ENCODE results near the gene NPL.

NPL gene

DNA sequence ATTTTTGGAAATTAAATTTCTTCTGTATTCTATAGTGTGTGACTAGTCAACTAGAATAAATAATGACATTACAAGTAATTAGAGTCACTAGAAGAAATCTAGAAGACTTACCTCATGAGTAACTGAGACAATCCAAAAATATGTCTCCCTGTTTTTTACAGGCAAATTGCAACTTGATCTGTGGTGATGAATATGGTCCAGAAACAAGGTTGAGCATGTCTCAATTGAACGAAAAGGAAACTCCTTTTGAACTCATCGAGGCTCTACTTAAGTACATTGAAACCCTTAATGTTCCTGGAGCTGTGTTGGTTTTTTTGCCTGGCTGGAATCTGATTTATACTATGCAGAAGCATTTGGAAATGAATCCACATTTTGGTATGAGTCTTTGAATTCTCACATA is 86.3 kb downstream of the NPL start:
- DNase-seq = no peak

DNA sequence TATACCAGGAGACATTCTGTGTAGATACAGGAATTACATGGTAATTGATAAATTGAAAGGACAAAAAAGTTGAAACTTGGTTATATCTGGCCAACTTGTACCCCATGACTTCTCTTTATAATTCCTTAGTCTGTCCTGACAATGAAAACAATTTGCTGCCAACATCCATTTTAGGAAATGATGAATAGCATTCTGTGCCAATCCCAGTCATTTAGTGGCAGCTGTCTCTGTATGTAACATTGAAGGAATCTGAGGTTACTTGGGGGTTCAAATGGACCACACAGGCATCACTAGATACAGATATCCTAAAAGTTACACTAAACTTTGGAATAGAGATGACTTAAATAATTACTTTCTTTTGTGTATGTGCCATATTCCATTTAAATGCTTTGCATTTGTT is 87.8 kb downstream of the NPL start:
- no peak for DNase-seq

DNA sequence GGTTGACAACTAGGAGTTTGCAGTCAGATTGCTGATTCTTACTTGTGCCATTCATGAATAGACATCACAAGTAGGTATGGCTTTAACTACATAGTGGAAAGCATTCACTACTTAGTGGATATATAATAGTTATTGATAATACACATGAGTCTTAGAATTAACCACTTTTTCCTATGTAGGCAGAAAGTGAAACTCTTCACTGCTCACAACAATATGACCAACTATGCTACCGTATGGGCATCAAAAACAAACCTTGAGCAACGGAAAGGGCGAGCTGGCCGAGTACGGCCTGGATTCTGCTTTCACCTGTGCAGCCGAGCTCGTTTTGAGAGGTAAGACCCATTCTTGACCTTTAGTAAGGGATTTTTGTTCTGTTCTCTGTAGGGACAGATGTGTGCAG is 88.3 kb downstream of the NPL start:
- no peak for DNase-seq

All from fibroblast of skin of right biceps (primary cell).